HEK293 (cell line): ENCODE results near the gene RAMP1.

Source experiments
- PATZ1 ChIP-seq: fragments of 450-650 bp; formaldehyde crosslinking; IDR thresholded peaks from 2 replicates; pipeline ENCODE4 v1.5.1; 2016; ENCODE audit warnings: missing biosample characterization, missing genetic modification characterization
- TCF7L2 ChIP-seq: IDR thresholded peaks from 2 replicates; pipeline ENCODE4 v1.6.1; 2011; ENCODE audit warnings: low read depth, mild to moderate bottlenecking, inconsistent platforms, low read length, moderate library complexity, borderline replicate concordance
- ZEB2 ChIP-seq: fragments of 450-650 bp; formaldehyde crosslinking; IDR thresholded peaks from 2 replicates; pipeline ENCODE4 v1.5.1; 2016; ENCODE audit warnings: missing biosample characterization, missing genetic modification characterization
- ZNF114 ChIP-seq: fragments of 450-650 bp; formaldehyde crosslinking; IDR thresholded peaks from 2 replicates; pipeline ENCODE4 v1.5.0; 2017; ENCODE audit warnings: missing biosample characterization, missing genetic modification characterization
- ZNF239 ChIP-seq: fragments of 450-650 bp; formaldehyde crosslinking; IDR thresholded peaks from 2 replicates; pipeline ENCODE4 v1.5.1; 2016; ENCODE audit warnings: missing biosample characterization, missing genetic modification characterization
- TF ChIP-seq, protein P1 (sequence below): fragments of 450-650 bp; formaldehyde crosslinking; IDR thresholded peaks from 2 replicates; pipeline ENCODE4 v1.5.1; 2016; ENCODE audit warnings: missing biosample characterization, missing genetic modification characterization
- TF ChIP-seq, protein P2 (sequence below): fragments of 450-650 bp; formaldehyde crosslinking; conservative IDR thresholded peaks from 2 replicates; pipeline ENCODE4 v1.5.1; 2016; ENCODE audit warnings: low read depth, missing biosample characterization, missing genetic modification characterization

DNA sequence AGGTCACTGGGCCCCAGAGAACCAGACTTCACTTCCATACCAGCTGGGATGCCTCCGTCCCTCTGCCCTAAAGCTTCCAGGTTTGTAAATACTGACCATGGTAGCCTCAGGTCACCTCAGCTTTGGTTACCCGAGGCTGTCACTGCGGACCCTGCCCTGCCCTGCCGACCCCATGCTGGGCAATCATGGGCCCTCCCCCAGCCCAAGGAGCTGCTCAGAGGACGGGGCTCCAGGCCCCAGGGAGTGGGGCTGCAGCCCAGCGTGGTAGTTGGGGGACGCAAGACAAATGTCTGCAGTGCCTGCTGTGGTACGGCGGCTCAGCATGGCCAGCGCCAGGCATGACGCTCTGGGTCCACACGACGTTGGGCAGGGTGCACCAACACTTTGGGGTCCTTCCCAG lies 25.3 kb downstream of the RAMP1 start:
- TF ChIP-seq, protein P1, sequence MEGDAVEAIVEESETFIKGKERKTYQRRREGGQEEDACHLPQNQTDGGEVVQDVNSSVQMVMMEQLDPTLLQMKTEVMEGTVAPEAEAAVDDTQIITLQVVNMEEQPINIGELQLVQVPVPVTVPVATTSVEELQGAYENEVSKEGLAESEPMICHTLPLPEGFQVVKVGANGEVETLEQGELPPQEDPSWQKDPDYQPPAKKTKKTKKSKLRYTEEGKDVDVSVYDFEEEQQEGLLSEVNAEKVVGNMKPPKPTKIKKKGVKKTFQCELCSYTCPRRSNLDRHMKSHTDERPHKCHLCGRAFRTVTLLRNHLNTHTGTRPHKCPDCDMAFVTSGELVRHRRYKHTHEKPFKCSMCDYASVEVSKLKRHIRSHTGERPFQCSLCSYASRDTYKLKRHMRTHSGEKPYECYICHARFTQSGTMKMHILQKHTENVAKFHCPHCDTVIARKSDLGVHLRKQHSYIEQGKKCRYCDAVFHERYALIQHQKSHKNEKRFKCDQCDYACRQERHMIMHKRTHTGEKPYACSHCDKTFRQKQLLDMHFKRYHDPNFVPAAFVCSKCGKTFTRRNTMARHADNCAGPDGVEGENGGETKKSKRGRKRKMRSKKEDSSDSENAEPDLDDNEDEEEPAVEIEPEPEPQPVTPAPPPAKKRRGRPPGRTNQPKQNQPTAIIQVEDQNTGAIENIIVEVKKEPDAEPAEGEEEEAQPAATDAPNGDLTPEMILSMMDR = no peak
- TF ChIP-seq TCF7L2 = no peak
- TF ChIP-seq ZEB2 (tag by site-specific recombination) = no peak
- TF ChIP-seq ZNF239 (tag by site-specific recombination) = no peak
- TF ChIP-seq PATZ1 (tag by site-specific recombination) = no peak
- no peak for TF ChIP-seq ZNF114 (tag by site-specific recombination)
- TF ChIP-seq, protein P2, sequence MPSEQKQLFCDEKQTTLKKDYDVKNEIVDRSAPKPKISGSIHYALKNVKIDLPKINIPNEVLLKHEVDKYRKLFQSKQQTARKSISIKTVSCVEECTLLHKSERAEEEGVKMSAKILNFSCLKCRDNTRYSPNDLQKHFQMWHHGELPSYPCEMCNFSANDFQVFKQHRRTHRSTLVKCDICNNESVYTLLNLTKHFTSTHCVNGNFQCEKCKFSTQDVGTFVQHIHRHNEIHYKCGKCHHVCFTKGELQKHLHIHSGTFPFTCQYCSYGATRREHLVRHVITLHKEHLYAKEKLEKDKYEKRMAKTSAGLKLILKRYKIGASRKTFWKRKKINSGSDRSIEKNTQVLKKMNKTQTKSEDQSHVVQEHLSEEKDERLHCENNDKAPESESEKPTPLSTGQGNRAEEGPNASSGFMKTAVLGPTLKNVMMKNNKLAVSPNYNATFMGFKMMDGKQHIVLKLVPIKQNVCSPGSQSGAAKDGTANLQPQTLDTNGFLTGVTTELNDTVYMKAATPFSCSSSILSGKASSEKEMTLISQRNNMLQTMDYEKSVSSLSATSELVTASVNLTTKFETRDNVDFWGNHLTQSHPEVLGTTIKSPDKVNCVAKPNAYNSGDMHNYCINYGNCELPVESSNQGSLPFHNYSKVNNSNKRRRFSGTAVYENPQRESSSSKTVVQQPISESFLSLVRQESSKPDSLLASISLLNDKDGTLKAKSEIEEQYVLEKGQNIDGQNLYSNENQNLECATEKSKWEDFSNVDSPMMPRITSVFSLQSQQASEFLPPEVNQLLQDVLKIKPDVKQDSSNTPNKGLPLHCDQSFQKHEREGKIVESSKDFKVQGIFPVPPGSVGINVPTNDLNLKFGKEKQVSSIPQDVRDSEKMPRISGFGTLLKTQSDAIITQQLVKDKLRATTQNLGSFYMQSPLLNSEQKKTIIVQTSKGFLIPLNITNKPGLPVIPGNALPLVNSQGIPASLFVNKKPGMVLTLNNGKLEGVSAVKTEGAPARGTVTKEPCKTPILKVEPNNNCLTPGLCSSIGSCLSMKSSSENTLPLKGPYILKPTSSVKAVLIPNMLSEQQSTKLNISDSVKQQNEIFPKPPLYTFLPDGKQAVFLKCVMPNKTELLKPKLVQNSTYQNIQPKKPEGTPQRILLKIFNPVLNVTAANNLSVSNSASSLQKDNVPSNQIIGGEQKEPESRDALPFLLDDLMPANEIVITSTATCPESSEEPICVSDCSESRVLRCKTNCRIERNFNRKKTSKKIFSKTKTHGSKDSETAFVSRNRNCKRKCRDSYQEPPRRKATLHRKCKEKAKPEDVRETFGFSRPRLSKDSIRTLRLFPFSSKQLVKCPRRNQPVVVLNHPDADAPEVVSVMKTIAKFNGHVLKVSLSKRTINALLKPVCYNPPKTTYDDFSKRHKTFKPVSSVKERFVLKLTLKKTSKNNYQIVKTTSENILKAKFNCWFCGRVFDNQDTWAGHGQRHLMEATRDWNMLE = no peak
